Measurements from ENCODE around the gene CILP2.

The CILP2 gene

GRCh38 chr19:19563348-19563848, 25.3 kb downstream of the CILP2 start:
- peaks cover 22% of the 10 kb centered on the region for H3K36me3 ChIP-seq (ENCODE audit: insufficient read depth, low read length)
- no peak overlapping the region for H2AFZ ChIP-seq (ENCODE audit: low read depth, low read length)
- peaks cover 8% of the 10 kb centered on the region for H3K9me3 ChIP-seq (ENCODE audit: low read length)
- no peaks in the 10 kb centered on the region for H3K27me3 ChIP-seq (ENCODE audit: insufficient read depth, low read length)
- no peaks in the 10 kb centered on the region for H3K4me1 ChIP-seq (ENCODE audit: insufficient read depth, low read length)
- H3K4me3 ChIP-seq (ENCODE audit: low read length), result no peak overlapping the region

GRCh38 chr19:19566306-19566705, 28.2 kb downstream of the CILP2 start:
- Histone ChIP-seq H3K9me3 (ENCODE audit: low read length) (peaks cover 16% of the 10 kb centered on the region), H3K36me3 (ENCODE audit: insufficient read depth, low read length) (peaks cover 38% of the 10 kb centered on the region), H3K4me3 (ENCODE audit: low read length) (no peak overlapping the region), H3K4me1 (ENCODE audit: insufficient read depth, low read length) (no peaks in the 10 kb centered on the region), H2AFZ (ENCODE audit: low read depth, low read length) (no peak overlapping the region), H3K27me3 (ENCODE audit: insufficient read depth, low read length) (no peaks in the 10 kb centered on the region)

GRCh38 chr19:19567391-19567790, 29.3 kb downstream of the CILP2 start:
- H3K4me3 ChIP-seq (ENCODE audit: low read length), result no peak overlapping the region
- no peaks in the 10 kb centered on the region for H3K4me1 ChIP-seq (ENCODE audit: insufficient read depth, low read length)
- peaks cover 35% of the 10 kb centered on the region for H3K36me3 ChIP-seq (ENCODE audit: insufficient read depth, low read length)
- H3K27me3 ChIP-seq (ENCODE audit: insufficient read depth, low read length), result no peaks in the 10 kb centered on the region
- peaks cover 16% of the 10 kb centered on the region for H3K9me3 ChIP-seq (ENCODE audit: low read length)
- H2AFZ ChIP-seq (ENCODE audit: low read depth, low read length), result no peak overlapping the region

DNA sequence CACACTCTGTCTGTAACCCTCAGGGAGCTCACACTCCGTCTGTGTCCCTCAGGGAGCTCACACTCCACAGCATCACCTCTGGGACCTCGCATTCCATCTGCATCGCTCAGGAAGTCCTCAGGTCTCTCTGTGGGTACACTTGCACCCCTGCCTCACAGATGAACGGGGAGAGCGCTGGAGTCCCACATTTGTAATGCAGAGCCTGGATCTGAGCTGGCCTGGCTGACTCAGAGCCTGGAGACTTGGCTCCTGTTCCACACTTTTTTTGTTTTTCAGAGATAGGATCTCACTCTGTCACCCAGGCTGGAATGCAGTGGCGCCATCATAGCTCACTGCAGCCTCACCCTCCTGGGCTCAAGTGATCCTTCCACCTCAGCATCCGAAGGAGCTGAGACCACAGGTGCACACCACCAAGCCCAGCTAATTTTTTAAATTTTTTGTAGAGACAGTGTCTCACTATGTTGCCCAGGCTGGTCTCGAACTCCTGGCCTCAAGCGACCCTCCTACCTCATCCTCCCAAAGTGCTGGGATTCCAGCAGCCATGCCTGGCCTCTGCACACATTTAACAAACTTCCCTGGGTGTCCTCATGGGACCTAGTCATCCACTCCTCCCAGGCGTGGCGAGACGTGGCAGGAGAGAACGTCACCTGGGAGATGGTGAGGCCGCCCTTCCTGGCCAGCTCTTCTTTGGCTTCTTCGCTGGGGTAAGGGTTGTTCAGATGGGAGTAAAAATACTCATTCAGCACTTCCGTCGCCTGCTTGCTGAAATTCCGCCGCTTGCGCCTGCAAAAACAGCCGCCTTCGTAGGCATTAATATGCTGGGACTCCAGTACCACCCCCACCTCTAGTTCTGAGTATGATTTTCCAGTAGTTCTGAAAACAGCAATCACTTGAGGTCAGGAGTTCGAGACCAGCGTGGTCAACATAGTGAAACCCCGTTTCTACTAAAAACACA, 31.0 kb downstream of the CILP2 start:
- no peak overlapping the region for H3K4me3 ChIP-seq (ENCODE audit: low read length)
- peaks cover 33% of the 10 kb centered on the region for H3K36me3 ChIP-seq (ENCODE audit: insufficient read depth, low read length)
- H3K27me3 ChIP-seq (ENCODE audit: insufficient read depth, low read length), result no peaks in the 10 kb centered on the region
- H2AFZ ChIP-seq (ENCODE audit: low read depth, low read length), result no peak overlapping the region
- H3K9me3 ChIP-seq (ENCODE audit: low read length), result peaks cover 16% of the 10 kb centered on the region
- no peaks in the 10 kb centered on the region for H3K4me1 ChIP-seq (ENCODE audit: insufficient read depth, low read length)

DNA sequence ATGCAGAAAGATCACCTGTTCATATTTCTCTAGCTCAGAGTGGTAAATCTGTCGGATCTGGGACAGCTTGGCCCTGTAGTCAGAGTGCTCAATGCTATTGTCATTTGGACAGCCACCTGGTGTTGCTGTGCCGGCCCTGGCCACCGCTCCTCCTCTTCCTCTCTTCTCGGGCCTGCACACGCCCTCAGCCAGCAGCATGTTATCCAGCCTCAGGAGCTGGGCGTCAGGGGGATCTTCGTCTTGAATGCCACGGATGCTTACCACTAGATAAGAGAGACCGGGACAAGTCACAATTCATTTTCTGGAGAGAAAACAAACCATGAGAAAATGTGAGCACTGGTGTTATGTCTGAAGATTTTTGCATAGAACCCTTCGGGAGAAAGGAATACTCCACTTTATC, 32.5 kb downstream of the CILP2 start:
- Histone ChIP-seq H3K4me1 (ENCODE audit: insufficient read depth, low read length) (peaks cover 2% of the 10 kb centered on the region), H3K9me3 (ENCODE audit: low read length) (peaks cover 11% of the 10 kb centered on the region), H3K36me3 (ENCODE audit: insufficient read depth, low read length) (peaks cover 24% of the 10 kb centered on the region), H2AFZ (ENCODE audit: low read depth, low read length) (no peak overlapping the region), H3K27me3 (ENCODE audit: insufficient read depth, low read length) (no peaks in the 10 kb centered on the region), H3K4me3 (ENCODE audit: low read length) (no peak overlapping the region)

- peaks cover 11% of the 10 kb centered on the region for H3K9me3 ChIP-seq (ENCODE audit: low read length)
- peaks cover 24% of the 10 kb centered on the region for H3K36me3 ChIP-seq (ENCODE audit: insufficient read depth, low read length)
- no peak overlapping the region for H3K4me3 ChIP-seq (ENCODE audit: low read length)
- H3K27me3 ChIP-seq (ENCODE audit: insufficient read depth, low read length), result no peaks in the 10 kb centered on the region
- H2AFZ ChIP-seq (ENCODE audit: low read depth, low read length), result no peak overlapping the region
- peaks cover 2% of the 10 kb centered on the region for H3K4me1 ChIP-seq (ENCODE audit: insufficient read depth, low read length)
Measured at GRCh38 chr19:19571071-19571786, 33.2 kb downstream of the CILP2 start.

- Histone ChIP-seq H3K36me3 (ENCODE audit: insufficient read depth, low read length) (no peaks in the 10 kb centered on the region), H3K9me3 (ENCODE audit: low read length) (no peaks in the 10 kb centered on the region), H3K4me3 (ENCODE audit: low read length) (no peak overlapping the region), H3K27me3 (ENCODE audit: insufficient read depth, low read length) (no peaks in the 10 kb centered on the region), H2AFZ (ENCODE audit: low read depth, low read length) (no peak overlapping the region), H3K4me1 (ENCODE audit: insufficient read depth, low read length) (peaks cover 2% of the 10 kb centered on the region)
Measured at GRCh38 chr19:19575411-19575810, 37.3 kb downstream of the CILP2 start.

DNA sequence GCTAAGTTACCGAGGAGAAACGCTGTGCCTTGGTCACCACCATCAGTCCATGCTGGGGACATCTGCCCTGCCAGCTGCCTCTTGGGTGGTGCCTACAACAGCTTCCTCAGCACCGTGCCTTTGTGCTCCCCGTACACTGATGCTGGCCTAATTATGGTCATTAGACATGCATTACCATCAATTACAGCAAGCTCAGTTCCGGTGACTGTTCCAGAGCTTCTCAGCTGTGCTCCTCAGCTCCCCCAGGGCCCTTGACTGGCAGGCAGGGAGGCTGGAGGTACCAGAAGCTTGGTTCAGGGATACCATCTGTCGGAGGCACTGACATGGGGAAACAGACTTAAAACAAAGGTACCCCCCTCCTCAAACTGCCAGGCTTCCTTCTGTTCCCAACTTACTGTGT, 40.2 kb downstream of the CILP2 start:
- Histone ChIP-seq H3K4me1 (ENCODE audit: insufficient read depth, low read length) (peaks cover 2% of the 10 kb centered on the region), H3K36me3 (ENCODE audit: insufficient read depth, low read length) (no peaks in the 10 kb centered on the region), H3K4me3 (ENCODE audit: low read length) (no peak overlapping the region), H3K27me3 (ENCODE audit: insufficient read depth, low read length) (no peaks in the 10 kb centered on the region), H2AFZ (ENCODE audit: low read depth, low read length) (no peak overlapping the region), H3K9me3 (ENCODE audit: low read length) (no peaks in the 10 kb centered on the region)

GRCh38 chr19:19579533-19580361, 41.7 kb downstream of the CILP2 start:
- no peaks in the 10 kb centered on the region for H3K9me3 ChIP-seq (ENCODE audit: low read length)

DNA sequence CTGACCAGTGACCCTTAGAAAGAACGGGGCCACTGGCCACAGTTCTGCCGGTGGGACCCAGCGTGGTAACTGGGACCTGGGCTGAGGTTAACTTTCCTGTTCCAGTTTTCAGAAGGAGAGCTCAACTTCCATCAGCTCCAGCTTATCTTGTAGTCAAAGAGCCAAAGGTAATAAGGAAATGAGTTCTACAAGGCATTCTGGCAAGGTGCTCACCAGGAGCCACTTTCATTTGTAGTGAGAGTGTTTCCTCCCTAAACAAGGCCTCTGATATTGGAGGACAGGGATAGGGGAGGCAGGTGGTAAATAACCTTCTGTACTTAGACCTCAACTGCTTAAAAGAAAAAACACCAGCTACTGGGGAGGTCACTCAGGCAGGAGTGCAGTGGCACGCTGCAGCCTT, 42.4 kb downstream of the CILP2 start:
- H3K4me3 ChIP-seq (ENCODE audit: low read length), result no peak overlapping the region
- H2AFZ ChIP-seq (ENCODE audit: low read depth, low read length), result no peak overlapping the region
- no peaks in the 10 kb centered on the region for H3K27me3 ChIP-seq (ENCODE audit: insufficient read depth, low read length)
- no peaks in the 10 kb centered on the region for H3K36me3 ChIP-seq (ENCODE audit: insufficient read depth, low read length)
- H3K4me1 ChIP-seq (ENCODE audit: insufficient read depth, low read length), result peaks cover 1% of the 10 kb centered on the region
- H3K9me3 ChIP-seq (ENCODE audit: low read length), result no peaks in the 10 kb centered on the region

More at GRCh38 chr19:19579533-19580361, 41.7 kb downstream of the CILP2 start:
- H3K4me1 ChIP-seq (ENCODE audit: insufficient read depth, low read length), result peaks cover 2% of the 10 kb centered on the region
- H2AFZ ChIP-seq (ENCODE audit: low read depth, low read length), result no peak overlapping the region
- no peaks in the 10 kb centered on the region for H3K36me3 ChIP-seq (ENCODE audit: insufficient read depth, low read length)
- no peaks in the 10 kb centered on the region for H3K27me3 ChIP-seq (ENCODE audit: insufficient read depth, low read length)
- H3K4me3 ChIP-seq (ENCODE audit: low read length), result no peak overlapping the region

GRCh38 chr19:19581391-19581790, 43.3 kb downstream of the CILP2 start:
- Histone ChIP-seq H3K9me3 (ENCODE audit: low read length) (no peaks in the 10 kb centered on the region), H3K4me3 (ENCODE audit: low read length) (no peak overlapping the region), H3K4me1 (ENCODE audit: insufficient read depth, low read length) (no peaks in the 10 kb centered on the region), H3K27me3 (ENCODE audit: insufficient read depth, low read length) (no peaks in the 10 kb centered on the region), H2AFZ (ENCODE audit: low read depth, low read length) (no peak overlapping the region), H3K36me3 (ENCODE audit: insufficient read depth, low read length) (no peaks in the 10 kb centered on the region)

- no peaks in the 10 kb centered on the region for H3K4me1 ChIP-seq (ENCODE audit: insufficient read depth, low read length)
- H3K4me3 ChIP-seq (ENCODE audit: low read length), result no peak overlapping the region
- H3K36me3 ChIP-seq (ENCODE audit: insufficient read depth, low read length), result no peaks in the 10 kb centered on the region
- no peaks in the 10 kb centered on the region for H3K9me3 ChIP-seq (ENCODE audit: low read length)
- H2AFZ ChIP-seq (ENCODE audit: low read depth, low read length), result no peak overlapping the region
- no peaks in the 10 kb centered on the region for H3K27me3 ChIP-seq (ENCODE audit: insufficient read depth, low read length)
Measured at GRCh38 chr19:19582471-19582870, 44.4 kb downstream of the CILP2 start.

Measured in neuron (in vitro differentiated cells).